Activated CD4-positive, alpha-beta T cell treated with anti-CD3 and anti-CD28 coated beads, Interleukin-2, amount 10 ng/mL, durations not matched to agents 24 days and 14 days (primary cell): Measurements from ENCODE around the gene STK38. TPM values are rescaled to one million over a fixed set of nuclear protein-coding genes. Genes with fewer than 3 reads are reported as not detected.

Experiments
- DNase-seq: peaks from one replicate; pipeline ENCODE4 v3.0.0; 2022
- H3K27ac Mint-ChIP-seq: one replicate; pipeline ENCODE4 v1.8.0; 2022; ENCODE audit warnings: mild to moderate bottlenecking, mixed read lengths
- H3K27me3 Mint-ChIP-seq: one replicate; pipeline ENCODE4 v1.8.0; 2022; ENCODE audit warnings: mixed read lengths
- H3K36me3 Mint-ChIP-seq: one replicate; pipeline ENCODE4 v1.8.0; 2022; ENCODE audit warnings: low read depth, mild to moderate bottlenecking, mixed read lengths
- H3K4me1 Mint-ChIP-seq: one replicate; pipeline ENCODE4 v1.8.0; 2021; ENCODE audit warnings: mixed read lengths
- H3K4me3 Mint-ChIP-seq: one replicate; pipeline ENCODE4 v1.8.0; 2022; ENCODE audit warnings: mild to moderate bottlenecking, moderate library complexity, mixed read lengths
- H3K9me3 Mint-ChIP-seq: one replicate; pipeline ENCODE4 v1.8.0; 2021; ENCODE audit warnings: mixed read lengths
- intact Hi-C: fragments of 100-400 bp; cut with micrococcal nuclease; formaldehyde crosslinking; loops from one replicate; pipeline ENCODE4 v1.15.1; 2023
- total RNA-seq: library from RNA; stranded (reverse); gene quantifications from 2 replicates; pipeline ENCODE4 v1.2.3, GENCODE V29; 2022

The STK38 gene
- total RNA-seq, 1 donor from 2014 or later = 20.7 TPM

- Mint-ChIP-seq H3K27ac (no peak overlapping the region), H3K9me3 (no peaks in the 10 kb centered on the region), H3K4me3 (no peak overlapping the region), H3K36me3 (peaks cover 61% of the 10 kb centered on the region), H3K4me1 (peaks cover 11% of the 10 kb centered on the region), H3K27me3 (no peaks in the 10 kb centered on the region)
- no peak for DNase-seq
- intact Hi-C loops = no loop called here
Observed at GRCh38 chr6:36523936-36524499, 23.3 kb downstream of the STK38 start.

- intact Hi-C loops = no loop called here
- no peak for DNase-seq
- Mint-ChIP-seq H3K4me3 (no peak overlapping the region), H3K9me3 (no peaks in the 10 kb centered on the region), H3K27ac (no peak overlapping the region), H3K27me3 (no peaks in the 10 kb centered on the region), H3K4me1 (peaks cover 10% of the 10 kb centered on the region), H3K36me3 (peaks cover 63% of the 10 kb centered on the region)
Observed at GRCh38 chr6:36523451-36523850, 23.8 kb downstream of the STK38 start.

GRCh38 chr6:36519352-36519751, 27.9 kb downstream of the STK38 start:
- peaks cover 64% of the 10 kb centered on the region for H3K36me3 Mint-ChIP-seq
- no peak overlapping the region for H3K27ac Mint-ChIP-seq
- H3K4me1 Mint-ChIP-seq = peaks cover 10% of the 10 kb centered on the region
- DNase-seq = no peak
- H3K4me3 Mint-ChIP-seq = no peak overlapping the region
- no peaks in the 10 kb centered on the region for H3K9me3 Mint-ChIP-seq
- H3K27me3 Mint-ChIP-seq = no peaks in the 10 kb centered on the region
- intact Hi-C loops = no loop called here

GRCh38 chr6:36517408-36517807, 29.9 kb downstream of the STK38 start:
- Mint-ChIP-seq H3K4me3 (no peak overlapping the region), H3K4me1 (peaks cover 10% of the 10 kb centered on the region), H3K9me3 (no peaks in the 10 kb centered on the region), H3K27ac (no peak overlapping the region), H3K27me3 (no peaks in the 10 kb centered on the region), H3K36me3 (peaks cover 58% of the 10 kb centered on the region)
- intact Hi-C loops = no loop called here
- no peak for DNase-seq

GRCh38 chr6:36516988-36517387, 30.3 kb downstream of the STK38 start:
- Mint-ChIP-seq H3K9me3 (no peaks in the 10 kb centered on the region), H3K4me1 (peaks cover 12% of the 10 kb centered on the region), H3K4me3 (no peak overlapping the region), H3K36me3 (peaks cover 59% of the 10 kb centered on the region), H3K27ac (no peak overlapping the region), H3K27me3 (no peaks in the 10 kb centered on the region)
- intact Hi-C loops = no loop called here
- DNase-seq = no peak

GRCh38 chr6:36516559-36516958, 30.7 kb downstream of the STK38 start:
- Mint-ChIP-seq H3K27me3 (no peaks in the 10 kb centered on the region), H3K27ac (peak overlapping the region; percentile 28), H3K4me1 (peaks cover 12% of the 10 kb centered on the region), H3K36me3 (peaks cover 59% of the 10 kb centered on the region), H3K4me3 (no peak overlapping the region), H3K9me3 (no peaks in the 10 kb centered on the region)
- DNase-seq = no peak
- intact Hi-C loops = no loop called here

- Mint-ChIP-seq H3K36me3 (peaks cover 62% of the 10 kb centered on the region), H3K27ac (no peak overlapping the region), H3K4me1 (peaks cover 12% of the 10 kb centered on the region), H3K4me3 (no peak overlapping the region), H3K27me3 (no peaks in the 10 kb centered on the region), H3K9me3 (no peaks in the 10 kb centered on the region)
- DNase-seq = no peak
- intact Hi-C loops = no loop called here
Observed at GRCh38 chr6:36515844-36516243, 31.4 kb downstream of the STK38 start.

- no peak overlapping the region for H3K4me3 Mint-ChIP-seq
- H3K27ac Mint-ChIP-seq = no peak overlapping the region
- no peaks in the 10 kb centered on the region for H3K9me3 Mint-ChIP-seq
- no peaks in the 10 kb centered on the region for H3K27me3 Mint-ChIP-seq
- H3K36me3 Mint-ChIP-seq = peaks cover 57% of the 10 kb centered on the region
- intact Hi-C loops = no loop called here
- no peak for DNase-seq
- H3K4me1 Mint-ChIP-seq = peaks cover 12% of the 10 kb centered on the region
Observed at GRCh38 chr6:36514554-36515456, 32.5 kb downstream of the STK38 start.

- H3K27ac Mint-ChIP-seq = no peak overlapping the region
- no peak for DNase-seq
- H3K27me3 Mint-ChIP-seq = no peaks in the 10 kb centered on the region
- intact Hi-C loops = no loop called here
- peaks cover 57% of the 10 kb centered on the region for H3K36me3 Mint-ChIP-seq
- H3K4me1 Mint-ChIP-seq = peaks cover 16% of the 10 kb centered on the region
- H3K4me3 Mint-ChIP-seq = no peak overlapping the region
- H3K9me3 Mint-ChIP-seq = no peaks in the 10 kb centered on the region
Observed at GRCh38 chr6:36510365-36510764, 36.9 kb downstream of the STK38 start.

- H3K9me3 Mint-ChIP-seq = no peaks in the 10 kb centered on the region
- H3K27ac Mint-ChIP-seq = no peak overlapping the region
- H3K4me3 Mint-ChIP-seq = no peak overlapping the region
- DNase-seq = no peak
- peaks cover 55% of the 10 kb centered on the region for H3K36me3 Mint-ChIP-seq
- peaks cover 17% of the 10 kb centered on the region for H3K4me1 Mint-ChIP-seq
- no peaks in the 10 kb centered on the region for H3K27me3 Mint-ChIP-seq
- intact Hi-C loops = no loop called here
Observed at GRCh38 chr6:36508532-36508931, 38.7 kb downstream of the STK38 start.

- Mint-ChIP-seq H3K27me3 (no peaks in the 10 kb centered on the region), H3K4me1 (peaks cover 15% of the 10 kb centered on the region), H3K9me3 (no peaks in the 10 kb centered on the region), H3K27ac (peak overlapping the region; percentile 48), H3K4me3 (no peak overlapping the region), H3K36me3 (peaks cover 52% of the 10 kb centered on the region)
- intact Hi-C loops = no loop called here
- no peak for DNase-seq
Observed at GRCh38 chr6:36506611-36507010, 40.7 kb downstream of the STK38 start.

- peak overlapping the region; percentile 4 for H3K27ac Mint-ChIP-seq
- peaks cover 49% of the 10 kb centered on the region for H3K36me3 Mint-ChIP-seq
- no peaks in the 10 kb centered on the region for H3K27me3 Mint-ChIP-seq
- H3K4me1 Mint-ChIP-seq = peaks cover 15% of the 10 kb centered on the region
- no peak overlapping the region for H3K4me3 Mint-ChIP-seq
- no peaks in the 10 kb centered on the region for H3K9me3 Mint-ChIP-seq
- no peak for DNase-seq
- intact Hi-C loops = no loop called here
Observed at GRCh38 chr6:36505744-36506534, 41.3 kb downstream of the STK38 start.

- Mint-ChIP-seq H3K27ac (no peak overlapping the region), H3K36me3 (peaks cover 45% of the 10 kb centered on the region), H3K4me1 (peaks cover 15% of the 10 kb centered on the region), H3K4me3 (no peak overlapping the region), H3K9me3 (no peaks in the 10 kb centered on the region), H3K27me3 (no peaks in the 10 kb centered on the region)
- no peak for DNase-seq
- intact Hi-C loops = no loop called here
Observed at GRCh38 chr6:36504982-36505381, 42.3 kb downstream of the STK38 start.

GRCh38 chr6:36504181-36504580, 43.1 kb downstream of the STK38 start:
- Mint-ChIP-seq H3K4me3 (no peak overlapping the region), H3K4me1 (peaks cover 18% of the 10 kb centered on the region), H3K27me3 (no peaks in the 10 kb centered on the region), H3K27ac (no peak overlapping the region), H3K36me3 (peaks cover 48% of the 10 kb centered on the region), H3K9me3 (no peaks in the 10 kb centered on the region)
- intact Hi-C loops = no loop called here
- no peak for DNase-seq
